ENCODE data around the gene MYEOV. TPM values are rescaled to one million over a fixed set of nuclear protein-coding genes. Genes with fewer than 3 reads are reported as not detected.

Gene MYEOV
- polyA plus RNA-seq, 1 experiment = 4.5 TPM

DNA sequence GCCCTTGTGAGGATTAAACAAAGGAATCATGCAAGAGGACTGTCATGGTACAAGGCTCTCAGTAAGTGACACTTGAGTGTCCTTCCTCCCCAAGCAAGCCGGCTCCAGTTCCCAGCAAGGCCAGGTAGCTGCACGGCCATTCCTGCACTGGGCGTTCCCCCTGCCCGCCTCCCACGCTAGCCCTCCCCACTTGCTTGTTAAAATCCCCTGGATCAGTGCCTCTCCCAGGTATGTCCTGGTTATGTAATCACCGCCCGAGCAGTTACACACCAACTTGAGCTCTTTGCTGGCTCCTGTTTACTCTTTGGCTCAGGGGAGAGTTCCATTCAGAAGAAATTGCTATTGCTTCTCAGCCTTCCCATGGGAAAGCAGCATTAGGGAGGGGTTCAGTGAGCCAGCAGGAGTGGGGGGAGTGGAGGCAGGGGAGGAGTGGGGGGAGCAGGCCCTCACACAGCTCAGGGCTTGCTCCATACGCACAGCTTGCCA is 19.4 kb upstream of the MYEOV start:
- DNase-seq (ENCODE audit: low read depth) = no peak
- Histone ChIP-seq H3K4me3 (ENCODE audit: low read depth, low read length) (no peak overlapping the region), H3K36me3 (ENCODE audit: control insufficient read depth, insufficient read depth, low read length) (no peaks in the 10 kb centered on the region), H3K27me3 (ENCODE audit: control insufficient read depth, insufficient read depth, low read length) (peaks cover 7% of the 10 kb centered on the region)
- ChIA-PET CTCF (interaction anchor here (0.8 kb wide), 1 partner anchor 18 kb away, joined by 3 read pairs; no protein-coding TSS in a partner anchor), POLR2A (interaction anchor here (0.5 kb wide), 1 partner anchor 345 kb away, joined by 3 read pairs; no protein-coding TSS in a partner anchor)
- TF ChIP-seq, protein P1, sequence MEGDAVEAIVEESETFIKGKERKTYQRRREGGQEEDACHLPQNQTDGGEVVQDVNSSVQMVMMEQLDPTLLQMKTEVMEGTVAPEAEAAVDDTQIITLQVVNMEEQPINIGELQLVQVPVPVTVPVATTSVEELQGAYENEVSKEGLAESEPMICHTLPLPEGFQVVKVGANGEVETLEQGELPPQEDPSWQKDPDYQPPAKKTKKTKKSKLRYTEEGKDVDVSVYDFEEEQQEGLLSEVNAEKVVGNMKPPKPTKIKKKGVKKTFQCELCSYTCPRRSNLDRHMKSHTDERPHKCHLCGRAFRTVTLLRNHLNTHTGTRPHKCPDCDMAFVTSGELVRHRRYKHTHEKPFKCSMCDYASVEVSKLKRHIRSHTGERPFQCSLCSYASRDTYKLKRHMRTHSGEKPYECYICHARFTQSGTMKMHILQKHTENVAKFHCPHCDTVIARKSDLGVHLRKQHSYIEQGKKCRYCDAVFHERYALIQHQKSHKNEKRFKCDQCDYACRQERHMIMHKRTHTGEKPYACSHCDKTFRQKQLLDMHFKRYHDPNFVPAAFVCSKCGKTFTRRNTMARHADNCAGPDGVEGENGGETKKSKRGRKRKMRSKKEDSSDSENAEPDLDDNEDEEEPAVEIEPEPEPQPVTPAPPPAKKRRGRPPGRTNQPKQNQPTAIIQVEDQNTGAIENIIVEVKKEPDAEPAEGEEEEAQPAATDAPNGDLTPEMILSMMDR (IDR thresholded peaks at IDR 0.05; ENCODE audit: insufficient read depth, low read depth, low read length) = no peak

DNA sequence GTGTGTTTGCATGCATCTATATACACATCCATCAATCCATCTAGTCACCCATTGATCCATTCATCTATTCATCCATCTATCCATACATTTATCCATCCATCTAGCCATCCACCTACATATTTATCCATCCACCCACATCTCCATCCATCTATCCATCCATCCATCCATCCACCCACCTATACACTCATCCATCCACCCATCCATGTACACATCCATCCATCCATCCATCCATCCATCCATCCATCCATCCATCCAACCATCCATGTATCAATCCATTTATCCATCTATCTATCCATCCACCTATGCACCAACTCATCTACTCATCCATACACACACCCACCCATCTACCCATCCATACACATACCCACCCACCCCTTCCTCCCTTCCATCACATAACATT is 18.8 kb upstream of the MYEOV start:
- no peaks in the 10 kb centered on the region for H3K36me3 ChIP-seq (ENCODE audit: control insufficient read depth, insufficient read depth, low read length)
- ChIA-PET CTCF (no interaction called here), POLR2A (interaction anchor here (0.5 kb wide), 1 partner anchor 344 kb away, joined by 3 read pairs; no protein-coding TSS in a partner anchor)
- TF ChIP-seq, protein P1 (IDR thresholded peaks at IDR 0.05; ENCODE audit: insufficient read depth, low read depth, low read length) = no peak
- peaks cover 7% of the 10 kb centered on the region for H3K27me3 ChIP-seq (ENCODE audit: control insufficient read depth, insufficient read depth, low read length)
- H3K4me3 ChIP-seq (ENCODE audit: low read depth, low read length) = no peak overlapping the region
- DNase-seq (ENCODE audit: low read depth) = no peak

DNA sequence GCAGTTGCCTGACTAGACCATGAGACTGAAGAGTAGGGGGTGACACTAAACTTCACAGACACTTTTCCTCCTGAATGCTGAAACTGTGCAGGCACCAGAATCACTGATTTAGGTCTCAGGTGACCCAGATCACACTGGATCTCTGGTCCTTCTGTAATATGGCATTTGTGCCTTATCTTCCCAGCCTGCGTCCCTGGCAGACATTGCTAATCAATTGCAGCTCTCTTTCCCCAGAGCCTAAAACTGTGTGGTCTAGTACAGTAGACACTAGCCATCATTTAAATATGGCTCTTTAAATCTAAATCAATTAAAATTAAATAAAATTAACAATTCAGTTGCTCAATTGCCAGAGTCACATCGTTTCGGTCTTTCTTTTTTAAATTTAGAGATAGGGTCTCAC is 17.8 kb upstream of the MYEOV start:
- POLR2A ChIA-PET = no interaction called here
- DNase-seq (ENCODE audit: low read depth) = no peak
- TF ChIP-seq, protein P1 (IDR thresholded peaks at IDR 0.05; ENCODE audit: insufficient read depth, low read depth, low read length) = no peak
- Histone ChIP-seq H3K27me3 (ENCODE audit: control insufficient read depth, insufficient read depth, low read length) (peaks cover 7% of the 10 kb centered on the region), H3K36me3 (ENCODE audit: control insufficient read depth, insufficient read depth, low read length) (no peaks in the 10 kb centered on the region), H3K4me3 (ENCODE audit: low read depth, low read length) (no peak overlapping the region)
- CTCF ChIA-PET = no interaction called here

DNA sequence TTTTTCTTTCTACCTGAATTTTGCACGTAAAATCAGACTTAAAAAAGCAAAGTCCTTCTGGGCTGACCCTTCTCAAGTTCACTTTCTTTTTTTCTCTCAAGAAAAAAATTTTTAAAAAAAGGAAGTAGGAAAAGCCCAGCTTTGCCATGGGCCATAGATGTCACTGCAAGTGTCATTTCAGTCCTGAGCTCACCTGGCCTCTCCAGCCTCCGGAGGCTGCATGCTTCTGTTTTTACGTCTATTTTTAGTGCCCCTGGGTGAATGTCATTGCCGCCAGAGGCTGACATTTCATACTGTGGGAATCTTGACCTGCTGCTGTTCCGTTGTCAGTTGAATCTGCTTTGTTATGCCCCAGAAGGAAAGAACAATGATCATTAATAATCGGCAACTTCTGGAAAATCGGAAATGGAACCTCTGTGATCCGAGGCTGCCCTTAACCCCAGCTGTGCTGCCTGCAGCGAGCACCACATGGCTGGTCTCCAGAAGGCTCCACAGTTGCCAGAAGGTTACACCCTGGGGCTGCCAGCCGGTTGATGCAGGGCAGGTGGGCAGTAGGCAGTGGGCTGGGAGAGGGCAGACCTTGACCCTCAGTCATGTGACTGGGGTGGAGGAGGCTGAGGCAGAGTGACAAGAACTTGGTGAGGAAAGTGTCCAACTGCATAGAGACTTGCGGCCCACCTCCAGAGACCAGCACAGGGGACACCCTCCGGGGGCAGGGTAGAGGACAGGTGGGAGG is 16.7 kb upstream of the MYEOV start:
- Histone ChIP-seq H3K36me3 (ENCODE audit: control insufficient read depth, insufficient read depth, low read length) (no peaks in the 10 kb centered on the region), H3K27me3 (ENCODE audit: control insufficient read depth, insufficient read depth, low read length) (peaks cover 7% of the 10 kb centered on the region), H3K4me3 (ENCODE audit: low read depth, low read length) (no peak overlapping the region)
- CTCF ChIA-PET = interaction anchor here (0.7 kb wide), 1 partner anchor 344 kb away, joined by 3 read pairs; no protein-coding TSS in a partner anchor
- TF ChIP-seq, protein P1 (IDR thresholded peaks at IDR 0.05; ENCODE audit: insufficient read depth, low read depth, low read length) = no peak
- POLR2A ChIA-PET = no interaction called here
- DNase-seq (ENCODE audit: low read depth) = no peak

DNA sequence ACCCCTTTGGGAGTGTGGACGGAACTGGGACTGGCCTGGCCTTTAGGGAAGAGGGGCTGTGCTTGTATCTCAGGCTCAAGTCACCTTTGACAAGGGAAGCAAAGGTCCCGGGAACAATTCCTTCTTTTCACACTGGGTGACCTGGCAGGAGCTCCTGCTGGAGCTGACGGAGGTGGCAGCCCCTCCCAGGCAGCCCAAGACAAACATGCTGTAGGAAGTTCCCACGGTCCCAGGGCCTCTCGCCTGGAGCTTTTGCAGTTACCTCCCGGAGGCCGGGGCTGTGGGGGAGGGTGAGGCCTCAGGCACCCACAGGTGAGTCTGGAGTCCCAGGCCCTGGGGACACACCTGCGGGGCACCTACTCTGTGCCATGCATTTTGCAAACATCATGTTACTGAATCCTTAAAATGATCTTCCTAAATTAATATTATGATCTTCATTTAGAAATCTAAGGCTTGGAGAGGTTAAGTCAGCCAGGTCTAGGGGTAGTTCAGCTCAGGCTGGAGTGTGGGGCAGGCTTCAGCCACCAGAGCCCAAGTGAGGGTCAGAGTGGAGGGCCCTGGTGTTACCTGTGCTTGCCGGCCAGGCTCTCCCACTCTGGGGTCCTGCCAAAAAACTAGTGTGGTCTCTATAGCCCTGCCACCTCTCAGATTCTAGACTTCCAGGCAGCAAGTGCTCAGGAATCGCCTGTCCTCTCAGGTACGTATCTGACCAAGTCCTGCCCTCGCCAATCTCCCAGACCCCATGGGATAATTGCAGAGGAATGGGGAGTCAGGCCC is 15.7 kb upstream of the MYEOV start:
- no peak for DNase-seq (ENCODE audit: low read depth)
- Histone ChIP-seq H3K36me3 (ENCODE audit: control insufficient read depth, insufficient read depth, low read length) (no peaks in the 10 kb centered on the region), H3K4me3 (ENCODE audit: low read depth, low read length) (no peak overlapping the region), H3K27me3 (ENCODE audit: control insufficient read depth, insufficient read depth, low read length) (peaks cover 7% of the 10 kb centered on the region)
- ChIA-PET POLR2A (no interaction called here), CTCF (interaction anchor here (1.1 kb wide), 1 partner anchor 8 kb away, joined by 4 read pairs; no protein-coding TSS in a partner anchor)
- TF ChIP-seq, protein P1 (IDR thresholded peaks at IDR 0.05; ENCODE audit: insufficient read depth, low read depth, low read length) = no peak

Data from BJ (cell line).